LNCAP (cell line): ENCODE measurements around the gene ELL2.

ENCODE experiments used
- CTCF ChIP-seq: fragments of 450-650 bp; IDR thresholded peaks from 2 replicates; pipeline ENCODE4 v1.5.1; 2017; ENCODE audit warnings: mild to moderate bottlenecking

The ELL2 gene

DNA sequence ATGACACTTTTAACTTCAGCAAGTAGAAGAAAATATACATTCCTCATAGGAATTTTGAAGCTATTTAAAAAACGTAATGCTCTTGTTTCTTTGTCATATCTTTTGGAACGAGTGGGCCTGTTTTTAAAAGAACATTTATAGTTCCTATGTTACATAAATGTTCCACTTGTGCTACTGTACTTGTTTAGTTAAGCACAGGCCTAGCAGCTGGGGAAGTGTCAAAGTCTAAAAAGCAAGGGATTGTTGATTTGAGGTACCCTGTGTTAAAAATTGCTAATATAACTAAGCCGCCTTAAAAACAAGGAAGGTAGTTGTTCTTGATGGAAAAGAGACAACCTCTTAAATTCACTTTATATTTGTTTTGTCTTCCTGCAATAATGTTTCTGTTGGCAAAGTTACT lies 27.2 kb upstream of the ELL2 start:
- no peak for TF ChIP-seq CTCF

DNA sequence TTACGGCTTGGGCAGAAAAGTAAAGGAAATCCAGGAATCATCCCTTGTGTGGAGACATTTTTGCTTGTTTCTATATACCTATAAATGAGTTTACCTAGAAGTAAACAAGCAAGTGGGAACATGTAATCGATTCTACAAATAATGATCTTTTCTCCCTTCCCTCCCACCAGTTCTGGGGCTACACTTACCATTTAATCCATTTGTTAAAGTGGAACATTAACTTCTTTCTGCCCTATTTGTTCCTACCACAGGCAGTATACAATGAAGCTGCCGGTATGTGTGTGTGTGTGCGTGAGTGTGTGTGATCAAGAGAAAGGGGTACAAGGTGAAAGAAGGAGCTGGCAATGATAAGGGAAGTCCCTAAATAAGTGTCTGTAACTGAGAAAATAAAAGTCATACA lies 26.4 kb upstream of the ELL2 start:
- no peak for TF ChIP-seq CTCF

- no peak for TF ChIP-seq CTCF
Measured at GRCh38 chr5:95986937-95987520, 25.4 kb upstream of the ELL2 start.

GRCh38 chr5:95986001-95986400 lies 24.4 kb upstream of the ELL2 start:
- TF ChIP-seq CTCF = no peak

DNA sequence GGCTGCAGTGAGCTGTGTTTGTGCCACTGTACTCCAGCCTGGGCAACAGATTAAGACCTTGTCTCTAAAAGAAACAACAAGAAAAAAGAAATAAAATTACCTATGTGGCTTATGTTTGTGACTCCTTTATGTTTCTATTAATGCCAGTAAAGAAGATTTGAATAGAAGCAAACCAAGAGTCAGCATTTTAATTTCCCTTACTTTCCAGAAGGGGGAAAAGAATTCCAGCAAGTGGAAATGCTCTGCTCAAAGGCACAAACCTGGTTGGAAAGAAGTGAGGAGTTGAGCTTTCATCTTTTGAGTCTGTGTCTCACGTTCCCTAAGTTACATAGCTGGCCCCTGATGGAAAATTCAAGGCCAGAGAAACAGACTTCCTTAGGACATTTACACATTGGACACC lies 23.6 kb upstream of the ELL2 start:
- no peak for TF ChIP-seq CTCF

- no peak for TF ChIP-seq CTCF
Measured at GRCh38 chr5:95984287-95984938, 22.8 kb upstream of the ELL2 start.

GRCh38 chr5:95983509-95983908 lies 21.9 kb upstream of the ELL2 start:
- no peak for TF ChIP-seq CTCF

DNA sequence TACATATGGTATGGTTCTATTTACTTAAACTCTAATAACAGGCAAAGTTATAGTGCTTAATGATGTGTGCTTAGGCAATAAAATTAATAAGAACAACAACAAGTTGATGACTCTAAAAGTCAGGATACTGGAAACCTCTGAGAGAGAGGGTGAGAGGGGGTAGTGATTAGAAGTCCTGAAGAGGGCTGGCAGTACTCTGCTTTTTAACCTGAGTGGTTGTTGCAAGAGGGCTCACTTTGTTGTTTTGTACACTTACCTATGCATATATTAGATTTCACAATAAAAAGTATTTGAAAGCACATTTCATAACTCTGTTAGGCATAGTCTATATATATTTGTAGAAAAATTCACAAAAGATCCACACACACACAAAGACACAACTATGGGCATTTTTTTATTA lies 21.4 kb upstream of the ELL2 start:
- TF ChIP-seq CTCF = no peak
